Measurements from ENCODE around the gene ITGB8.

The ITGB8 gene

GRCh38 chr7:20310301-20310700 is 20.4 kb upstream of the ITGB8 start:
- no peak for DNase-seq (ENCODE audit: low read depth)

DNA sequence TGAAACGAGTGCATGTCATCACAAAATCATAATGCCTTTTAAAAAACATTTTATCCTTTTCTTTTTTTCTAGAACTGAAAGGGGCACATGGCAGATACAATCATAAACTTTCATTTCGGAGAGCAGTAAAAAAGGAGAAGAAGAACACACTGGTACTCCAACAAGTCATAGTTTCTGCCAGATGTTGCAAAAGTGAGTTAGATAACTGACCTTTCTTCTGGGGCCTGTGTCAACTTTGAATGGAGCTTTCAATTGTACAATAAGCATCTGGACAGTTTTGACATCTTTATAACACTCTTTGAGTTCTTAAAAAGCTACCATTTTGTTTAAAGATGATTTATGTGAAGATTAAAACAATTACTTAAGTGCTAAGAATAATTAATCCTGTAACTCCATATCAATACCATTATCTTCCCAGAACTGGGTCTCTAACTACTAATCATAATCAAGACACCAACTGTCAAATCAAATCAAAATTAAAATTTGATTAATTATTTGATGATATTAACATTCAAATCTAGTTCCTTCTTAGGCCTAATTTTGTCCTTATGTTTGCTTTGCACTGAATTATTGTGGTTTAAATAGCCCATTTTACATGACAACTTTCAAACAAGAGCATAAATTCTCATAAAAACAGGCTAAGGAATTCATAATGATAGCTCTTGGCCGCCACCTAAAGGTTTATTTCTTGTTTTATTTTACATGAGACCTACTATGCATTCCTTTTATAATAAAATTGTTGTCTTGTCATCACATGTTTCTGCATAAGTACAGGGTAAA is 19.5 kb upstream of the ITGB8 start:
- DNase-seq (ENCODE audit: low read depth) = peak; percentile 51

GRCh38 chr7:20311743-20312042 is 19.0 kb upstream of the ITGB8 start:
- DNase-seq (ENCODE audit: low read depth) = no peak

- no peak for DNase-seq (ENCODE audit: low read depth)
Measured at GRCh38 chr7:20312562-20312961, 18.1 kb upstream of the ITGB8 start.

GRCh38 chr7:20313626-20314025 is 17.1 kb upstream of the ITGB8 start:
- DNase-seq (ENCODE audit: low read depth) = no peak

GRCh38 chr7:20314198-20314597 is 16.5 kb upstream of the ITGB8 start:
- DNase-seq (ENCODE audit: low read depth) = no peak

GRCh38 chr7:20316706-20317105 is 14.0 kb upstream of the ITGB8 start:
- no peak for DNase-seq (ENCODE audit: low read depth)

GRCh38 chr7:20317413-20317812 is 13.3 kb upstream of the ITGB8 start:
- no peak for DNase-seq (ENCODE audit: low read depth)

- DNase-seq (ENCODE audit: low read depth) = no peak
Measured at GRCh38 chr7:20318933-20319332, 11.8 kb upstream of the ITGB8 start.

DNA sequence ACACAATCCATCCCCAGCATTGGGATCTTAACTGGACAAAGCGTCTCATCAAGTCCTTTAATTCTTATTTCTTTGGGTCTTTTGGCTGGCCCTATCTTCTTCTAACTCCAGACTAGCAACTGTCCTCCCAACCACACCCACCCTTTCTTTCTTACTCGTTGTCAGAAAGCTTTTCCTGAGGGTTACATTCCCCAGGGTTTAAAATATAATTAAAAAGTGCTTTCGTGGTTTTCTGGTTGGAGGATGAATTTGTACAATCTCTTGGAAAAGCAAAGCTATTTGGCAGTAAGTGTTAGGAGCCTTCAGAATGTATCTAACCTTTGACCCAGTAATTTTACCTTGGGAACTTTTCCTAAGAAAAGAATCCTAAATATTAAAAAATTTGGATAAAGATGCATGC is 10.4 kb upstream of the ITGB8 start:
- DNase-seq (ENCODE audit: low read depth) = no peak

GRCh38 chr7:20320786-20321185 is 9.9 kb upstream of the ITGB8 start:
- DNase-seq (ENCODE audit: low read depth) = no peak

DNA sequence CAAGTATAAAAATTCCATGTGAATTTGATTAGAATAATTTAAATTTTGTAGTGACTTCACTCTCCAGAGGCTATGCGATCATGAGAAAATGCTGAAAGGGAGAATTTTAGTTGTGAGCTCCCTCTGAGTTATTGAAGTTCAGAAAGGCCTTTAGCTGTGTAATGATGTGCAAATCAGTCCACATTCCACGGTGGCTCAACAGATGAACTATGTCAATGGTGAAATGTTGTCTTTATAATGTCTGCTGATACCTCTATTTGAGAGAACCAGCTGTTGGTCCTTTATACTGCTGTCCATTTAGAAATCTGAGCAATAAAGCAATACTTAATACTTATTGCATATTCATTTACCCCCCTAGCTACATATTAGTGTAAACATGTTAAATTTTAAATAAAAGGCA is 7.1 kb upstream of the ITGB8 start:
- no peak for DNase-seq (ENCODE audit: low read depth)

DNA sequence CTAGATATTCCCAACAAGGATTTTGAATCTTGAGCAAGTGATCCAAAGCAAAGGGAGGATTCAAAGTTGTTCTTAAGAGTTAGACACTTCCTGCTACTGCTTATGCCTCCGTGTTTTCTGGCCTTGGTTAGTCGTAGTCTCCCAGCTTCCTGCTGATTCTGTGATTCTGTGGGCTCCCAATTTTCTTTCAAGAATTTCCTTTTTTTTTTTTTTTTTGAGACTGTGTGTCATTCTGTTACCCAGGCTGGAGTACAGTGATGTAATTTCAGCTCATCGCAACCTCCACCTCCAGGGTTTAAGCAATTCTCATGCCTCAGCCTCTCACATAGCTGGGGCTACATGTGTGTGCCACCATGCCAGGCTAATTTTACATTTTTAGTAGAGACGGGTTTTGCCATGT is 4.4 kb upstream of the ITGB8 start:
- DNase-seq (ENCODE audit: low read depth) = no peak

GRCh38 chr7:20327055-20327454 is 3.6 kb upstream of the ITGB8 start:
- DNase-seq (ENCODE audit: low read depth) = peak; percentile 9

GRCh38 chr7:20328027-20328426 is 2.7 kb upstream of the ITGB8 start:
- DNase-seq (ENCODE audit: low read depth) = no peak

GRCh38 chr7:20328692-20329091 is 2.0 kb upstream of the ITGB8 start:
- no peak for DNase-seq (ENCODE audit: low read depth)

DNA sequence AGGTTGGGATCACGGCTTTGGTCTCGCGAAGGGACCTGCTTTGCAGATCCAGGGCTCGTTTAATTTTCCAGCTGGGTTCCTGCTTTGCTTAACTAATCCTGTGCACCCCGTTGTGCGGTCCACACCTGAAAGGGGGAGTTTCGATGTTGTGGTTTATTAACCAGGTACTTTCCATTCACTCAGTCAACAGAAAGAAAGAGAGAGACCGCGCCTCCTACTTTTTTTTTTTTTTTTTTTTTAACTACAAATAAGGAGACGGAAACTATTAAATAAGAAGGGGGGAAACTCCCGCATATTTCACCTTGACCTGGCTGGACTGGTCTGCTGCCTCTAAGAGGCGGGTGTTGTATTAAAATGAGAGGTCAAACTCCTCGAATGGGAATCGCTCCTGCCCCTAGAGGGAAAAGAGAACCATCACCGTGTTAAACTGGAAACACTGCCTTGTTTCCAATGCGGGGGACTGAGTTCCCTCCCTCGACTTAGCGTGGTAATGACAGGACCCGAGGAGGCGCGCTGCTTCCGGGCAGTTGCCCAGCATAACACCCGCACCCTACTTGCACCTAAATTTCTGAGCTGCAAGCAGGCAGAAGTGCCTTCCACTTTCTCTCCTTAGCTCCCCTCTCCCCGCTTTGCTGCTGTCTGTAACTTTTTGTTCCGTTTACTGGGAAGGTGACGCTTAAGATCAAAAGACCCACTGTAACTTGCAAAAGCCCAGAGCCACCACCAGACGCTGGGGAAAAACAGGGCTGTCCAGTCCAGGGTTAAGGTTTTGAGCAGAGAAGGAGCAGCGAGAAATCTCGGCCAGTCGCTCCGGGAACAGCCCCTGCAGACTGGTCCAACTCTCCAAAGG is 1.1 kb upstream of the ITGB8 start:
- DNase-seq (ENCODE audit: low read depth) = peak; percentile 75

DNA sequence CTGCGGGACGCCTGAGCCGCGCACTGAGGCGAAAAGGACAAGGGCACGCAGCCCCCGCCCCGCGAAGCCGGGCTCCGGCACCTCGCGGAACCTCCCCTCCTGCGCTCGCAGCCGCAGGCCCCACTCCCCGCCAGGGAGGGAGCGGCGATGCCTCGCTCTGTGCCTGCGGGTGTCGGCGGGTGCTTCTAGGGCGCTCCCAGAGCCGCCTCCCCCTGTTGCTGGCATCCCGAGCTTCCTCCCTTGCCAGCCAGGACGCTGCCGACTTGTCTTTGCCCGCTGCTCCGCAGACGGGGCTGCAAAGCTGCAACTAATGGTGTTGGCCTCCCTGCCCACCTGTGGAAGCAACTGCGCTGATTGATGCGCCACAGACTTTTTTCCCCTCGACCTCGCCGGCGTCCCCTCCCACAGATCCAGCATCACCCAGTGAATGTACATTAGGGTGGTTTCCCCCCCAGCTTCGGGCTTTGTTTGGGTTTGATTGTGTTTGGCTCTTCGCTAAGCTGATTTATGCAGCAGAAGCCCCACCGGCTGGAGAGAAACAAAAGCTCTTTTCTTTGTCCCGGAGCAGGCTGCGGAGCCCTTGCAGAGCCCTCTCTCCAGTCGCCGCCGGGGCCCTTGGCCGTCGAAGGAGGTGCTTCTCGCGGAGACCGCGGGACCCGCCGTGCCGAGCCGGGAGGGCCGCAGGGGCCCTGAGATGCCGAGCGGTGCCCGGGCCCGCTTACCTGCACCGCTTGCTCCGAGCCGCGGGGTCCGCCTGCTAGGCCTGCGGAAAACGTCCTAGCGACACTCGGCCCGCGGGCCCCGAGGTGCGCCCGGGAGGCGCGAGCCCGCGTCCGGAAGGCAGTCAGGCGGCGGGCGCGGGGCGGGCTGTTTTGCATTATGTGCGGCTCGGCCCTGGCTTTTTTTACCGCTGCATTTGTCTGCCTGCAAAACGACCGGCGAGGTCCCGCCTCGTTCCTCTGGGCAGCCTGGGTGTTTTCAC is 519 bp downstream of the ITGB8 start:
- DNase-seq (ENCODE audit: low read depth) = peak; percentile 39

DNA sequence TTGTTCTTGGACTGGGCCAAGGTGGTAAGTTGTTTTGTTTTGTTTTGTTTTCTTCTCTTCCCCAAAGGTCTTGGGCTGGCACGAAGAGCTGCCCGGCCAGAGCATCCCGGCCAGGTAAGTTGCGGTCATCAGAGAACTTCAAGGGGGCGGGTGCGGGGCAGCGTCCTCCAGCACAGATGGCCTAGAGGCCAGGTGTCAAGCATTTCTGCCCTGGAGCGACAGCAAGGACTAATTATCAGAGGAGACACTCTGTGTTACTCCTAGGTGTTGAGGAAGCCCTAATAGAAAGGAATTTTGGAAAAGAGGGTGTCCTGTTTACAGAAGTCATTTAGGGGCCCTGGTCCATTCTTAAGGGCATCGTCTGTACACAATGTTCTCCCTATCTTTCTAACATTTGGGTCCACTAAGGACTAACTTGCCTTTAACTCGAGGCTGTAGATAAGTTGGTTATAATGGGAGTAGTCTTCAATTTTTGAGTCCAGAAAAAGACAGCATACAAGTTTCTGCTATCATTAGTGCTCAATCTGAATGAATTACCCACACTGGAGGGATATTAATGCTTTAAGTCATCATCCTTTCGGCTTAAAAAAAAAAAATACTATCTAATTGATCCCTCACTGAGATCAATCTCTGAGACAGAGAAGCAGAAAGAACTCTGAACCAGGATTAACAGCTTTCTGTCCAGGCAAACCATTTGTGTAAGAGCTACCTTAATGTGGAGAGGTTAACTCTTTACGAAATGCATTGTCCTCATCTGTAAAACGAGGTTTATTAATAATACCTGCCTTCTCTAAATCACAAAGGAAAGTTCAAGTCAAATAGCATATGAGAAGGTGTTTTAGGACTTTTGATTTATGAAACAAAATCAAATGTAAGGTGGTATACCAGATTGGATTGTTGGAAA is 1.5 kb downstream of the ITGB8 start:
- DNase-seq (ENCODE audit: low read depth) = no peak

GRCh38 chr7:20338285-20338684 is 7.6 kb downstream of the ITGB8 start:
- DNase-seq (ENCODE audit: low read depth) = no peak

DNA sequence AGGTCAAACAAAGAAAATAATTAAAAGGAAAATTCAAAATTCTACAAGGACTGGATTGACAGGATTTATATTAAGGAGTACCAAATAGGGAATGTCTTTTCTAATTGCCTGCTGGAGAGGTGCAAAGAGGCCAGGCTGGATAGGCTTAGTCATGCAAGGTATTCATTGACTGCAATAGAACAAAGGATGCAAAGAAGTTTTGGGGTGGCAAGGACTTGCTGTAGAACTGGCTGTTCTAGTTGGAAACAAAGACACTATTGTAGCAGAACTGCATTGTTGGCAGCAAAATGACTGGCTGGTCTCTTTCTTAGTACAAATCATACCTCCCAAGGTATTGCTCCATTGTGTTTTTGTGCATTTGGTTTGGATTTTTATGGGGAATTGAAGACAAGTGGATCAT is 10.1 kb downstream of the ITGB8 start:
- DNase-seq (ENCODE audit: low read depth) = no peak
